ENCODE results near the gene RYR1. TPM values are rescaled to one million over a fixed set of nuclear protein-coding genes. Genes with fewer than 3 reads are reported as not detected.

RYR1 gene
- total RNA-seq, 1 donor from 2014 or later = 7.4 TPM

DNA sequence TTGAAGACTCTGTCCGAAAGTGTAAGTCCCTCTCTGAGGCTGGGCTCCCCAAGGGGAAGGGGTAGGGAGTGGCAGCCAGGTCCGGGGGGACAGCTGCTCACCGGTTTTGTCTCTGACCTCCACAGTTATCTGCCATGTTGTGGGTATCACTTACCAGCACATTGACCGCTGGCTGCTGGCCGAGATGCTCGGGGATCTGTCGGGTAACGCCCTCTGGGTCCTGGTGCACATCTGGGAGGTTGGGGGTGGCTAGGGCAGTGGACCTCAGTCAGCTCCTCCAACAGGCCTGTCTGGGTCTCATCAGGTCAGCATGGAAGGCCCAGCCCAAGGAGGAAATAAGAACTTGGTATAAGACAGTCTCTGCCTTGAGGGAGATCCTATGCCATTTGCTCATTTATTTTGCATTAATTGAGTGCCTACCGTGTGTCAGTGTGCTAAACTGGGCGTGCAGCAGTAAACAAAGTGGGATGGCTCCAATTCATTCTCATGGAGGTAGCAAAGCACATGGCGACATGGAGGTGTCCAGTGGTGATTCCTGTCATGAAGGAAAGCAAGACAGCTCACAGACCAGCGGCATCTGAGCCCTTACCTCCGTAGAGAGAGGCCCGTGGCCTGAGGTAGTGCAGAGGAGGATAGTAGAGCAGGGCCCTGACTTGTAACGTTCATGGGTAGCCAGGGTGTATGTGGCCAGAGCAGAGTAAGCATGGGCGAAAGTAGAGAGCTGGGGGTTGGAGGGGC, 199.2 kb downstream of the RYR1 start:
- TF ChIP-seq, protein P1, sequence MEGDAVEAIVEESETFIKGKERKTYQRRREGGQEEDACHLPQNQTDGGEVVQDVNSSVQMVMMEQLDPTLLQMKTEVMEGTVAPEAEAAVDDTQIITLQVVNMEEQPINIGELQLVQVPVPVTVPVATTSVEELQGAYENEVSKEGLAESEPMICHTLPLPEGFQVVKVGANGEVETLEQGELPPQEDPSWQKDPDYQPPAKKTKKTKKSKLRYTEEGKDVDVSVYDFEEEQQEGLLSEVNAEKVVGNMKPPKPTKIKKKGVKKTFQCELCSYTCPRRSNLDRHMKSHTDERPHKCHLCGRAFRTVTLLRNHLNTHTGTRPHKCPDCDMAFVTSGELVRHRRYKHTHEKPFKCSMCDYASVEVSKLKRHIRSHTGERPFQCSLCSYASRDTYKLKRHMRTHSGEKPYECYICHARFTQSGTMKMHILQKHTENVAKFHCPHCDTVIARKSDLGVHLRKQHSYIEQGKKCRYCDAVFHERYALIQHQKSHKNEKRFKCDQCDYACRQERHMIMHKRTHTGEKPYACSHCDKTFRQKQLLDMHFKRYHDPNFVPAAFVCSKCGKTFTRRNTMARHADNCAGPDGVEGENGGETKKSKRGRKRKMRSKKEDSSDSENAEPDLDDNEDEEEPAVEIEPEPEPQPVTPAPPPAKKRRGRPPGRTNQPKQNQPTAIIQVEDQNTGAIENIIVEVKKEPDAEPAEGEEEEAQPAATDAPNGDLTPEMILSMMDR (IDR thresholded peaks at IDR 0.05; ENCODE audit: insufficient read depth, low read length, severe bottlenecking) = no peak
- Histone ChIP-seq H3K36me3 (ENCODE audit: control insufficient read depth, insufficient read depth, low read length) (peaks cover 19% of the 10 kb centered on the region), H3K4me3 (ENCODE audit: low read depth, low read length) (no peak overlapping the region), H3K27me3 (ENCODE audit: control insufficient read depth, insufficient read depth, low read length) (no peaks in the 10 kb centered on the region)
- DNase-seq (ENCODE audit: low read depth) (no peak), FAIRE-seq (no peak)

DNA sequence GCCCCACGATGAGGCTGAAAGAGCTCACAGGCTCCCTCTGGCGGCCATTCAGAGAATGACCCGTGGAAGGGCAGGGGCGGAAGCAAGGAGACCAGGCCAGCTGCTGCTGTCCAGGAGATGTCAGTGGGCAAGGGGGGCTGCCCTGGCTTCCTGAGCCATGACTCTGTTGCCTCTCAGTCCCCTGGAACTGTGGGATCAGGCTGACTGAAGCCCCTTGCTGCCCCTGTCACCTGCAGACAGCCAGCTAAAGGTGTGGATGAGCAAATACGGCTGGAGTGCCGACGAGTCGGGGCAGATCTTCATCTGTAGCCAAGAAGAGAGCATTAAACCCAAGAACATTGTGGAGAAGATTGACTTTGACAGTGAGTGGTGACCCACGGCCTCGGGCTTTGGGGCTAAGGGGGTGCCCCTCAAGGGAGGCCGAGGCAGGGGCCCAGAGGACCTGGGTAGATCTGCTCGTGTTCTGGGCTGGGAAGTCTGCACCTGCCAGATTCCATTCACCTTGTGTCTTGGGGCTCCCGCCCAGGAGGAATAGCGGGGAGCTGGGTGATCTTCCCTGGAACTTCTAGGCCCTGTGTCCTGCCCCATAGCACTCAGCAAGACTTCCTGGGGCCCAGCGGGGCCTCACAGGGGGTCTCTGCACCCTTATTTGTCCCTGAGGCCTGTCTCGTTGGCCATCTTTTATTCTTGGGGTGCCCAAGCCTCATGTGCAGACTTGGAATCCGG, 201.4 kb downstream of the RYR1 start:
- TF ChIP-seq, protein P1 (IDR thresholded peaks at IDR 0.05; ENCODE audit: insufficient read depth, low read length, severe bottlenecking) = peak; percentile 91
- DNase-seq (ENCODE audit: low read depth) = peak; percentile 42
- Histone ChIP-seq H3K27me3 (ENCODE audit: control insufficient read depth, insufficient read depth, low read length) (no peaks in the 10 kb centered on the region), H3K36me3 (ENCODE audit: control insufficient read depth, insufficient read depth, low read length) (peaks cover 14% of the 10 kb centered on the region), H3K4me3 (ENCODE audit: low read depth, low read length) (no peak overlapping the region)
- FAIRE-seq = no peak

DNA sequence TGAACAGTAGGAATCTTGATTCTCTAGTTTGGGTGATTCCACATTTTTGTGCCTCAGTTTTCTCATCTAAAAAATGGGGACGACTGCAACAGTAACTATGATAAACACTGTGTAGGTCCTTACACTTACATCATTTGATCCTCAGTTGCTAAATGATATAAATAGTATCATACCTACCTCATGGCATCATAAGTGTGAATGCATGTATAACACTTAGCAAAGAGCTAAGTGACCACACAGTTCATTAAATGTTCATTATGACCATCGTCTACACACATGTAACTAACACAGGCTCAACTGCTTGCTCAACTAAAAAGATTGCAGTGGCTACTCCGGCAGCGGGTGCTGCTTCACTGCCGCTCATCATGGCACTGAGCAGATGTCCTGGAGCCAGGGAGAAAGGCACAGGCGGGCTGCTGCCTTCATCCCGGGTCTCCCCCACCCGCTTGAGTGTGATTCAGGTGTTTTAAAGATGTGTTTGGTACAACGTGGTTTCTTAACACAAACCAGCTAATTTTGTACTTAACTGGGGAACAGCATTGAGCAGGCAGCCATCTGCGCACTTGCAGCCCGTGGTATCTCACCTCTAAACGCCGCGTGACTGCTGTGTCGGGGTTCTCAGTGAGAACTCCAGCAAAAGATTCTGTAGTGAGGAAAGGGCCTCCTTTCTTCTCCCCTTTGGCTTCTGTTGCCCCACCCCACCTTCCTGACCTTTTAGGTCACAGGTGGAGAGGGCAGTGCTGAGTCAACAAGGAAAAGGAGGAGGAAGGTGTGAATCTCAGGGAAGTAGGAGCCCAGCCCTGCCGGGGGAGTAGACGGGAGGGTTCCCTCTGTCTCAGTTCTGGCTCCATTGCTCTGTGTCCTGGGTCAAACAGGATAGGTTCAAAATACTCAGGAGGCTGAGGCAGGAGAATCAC, 202.2 kb downstream of the RYR1 start:
- H3K36me3 ChIP-seq (ENCODE audit: control insufficient read depth, insufficient read depth, low read length) = peaks cover 14% of the 10 kb centered on the region
- no peak for DNase-seq (ENCODE audit: low read depth)
- H3K27me3 ChIP-seq (ENCODE audit: control insufficient read depth, insufficient read depth, low read length) = no peaks in the 10 kb centered on the region
- FAIRE-seq = no peak
- no peak overlapping the region for H3K4me3 ChIP-seq (ENCODE audit: low read depth, low read length)
- TF ChIP-seq, protein P1 (IDR thresholded peaks at IDR 0.05; ENCODE audit: insufficient read depth, low read length, severe bottlenecking) = no peak

Other genes starting within 250 kb of the RYR1 start
- gene DPF1, start 209.5 kb upstream of the RYR1 start, total RNA-seq = 0.13 TPM in 1 of 2 replicates, not detected in the other
- 0.38 and 1.6 TPM in 2 replicates for gene PPP1R14A, start 177.3 kb upstream of the RYR1 start, total RNA-seq
- gene SPINT2, start 169.1 kb upstream of the RYR1 start, total RNA-seq = 1,057 and 1,682 TPM in 2 replicates
- 266 and 612 TPM in 2 replicates for gene C19orf33, start 129.4 kb upstream of the RYR1 start, total RNA-seq
- gene YIF1B, start 117.7 kb upstream of the RYR1 start, total RNA-seq = 30.0 and 51.5 TPM in 2 replicates
- 19.0 and 27.8 TPM in 2 replicates for gene KCNK6, start 113.8 kb upstream of the RYR1 start, total RNA-seq
- 3.5 and 5.0 TPM in 2 replicates for gene CATSPERG, start 97.9 kb upstream of the RYR1 start, total RNA-seq
- 209 and 260 TPM in 2 replicates for gene PSMD8, start 59.1 kb upstream of the RYR1 start, total RNA-seq
- gene GGN, start 45.7 kb upstream of the RYR1 start, total RNA-seq = under 0.01 and 0.13 TPM in 2 replicates
- gene SPRED3, start 45.0 kb upstream of the RYR1 start, total RNA-seq = 0.13 and 0.26 TPM in 2 replicates
- gene FAM98C, start 30.6 kb upstream of the RYR1 start, total RNA-seq = 15.0 and 15.6 TPM in 2 replicates
- gene RASGRP4, start 7.5 kb upstream of the RYR1 start, total RNA-seq = not detected in 2 replicates
- not detected in 2 replicates for gene MAP4K1, start 184.3 kb downstream of the RYR1 start, total RNA-seq
- gene EIF3K, start 185.5 kb downstream of the RYR1 start, total RNA-seq = 262 and 374 TPM in 2 replicates
- gene ACTN4, start 214.0 kb downstream of the RYR1 start, total RNA-seq = 130 and 135 TPM in 2 replicates

Measured in bronchial epithelial cell (primary cell).